Epithelial cell of prostate (primary cell): Measurements from ENCODE around the gene SLC24A3.

Experiments used
- DNase-seq: peaks from one replicate; pipeline ENCODE4 v3.0.0-alpha.2; 2011; ENCODE audit warnings: low read depth, low spot score
- H3K27ac ChIP-seq: fragments of 450-650 bp; 2 replicates; pipeline ENCODE4 v1.5.1; 2017; ENCODE audit warnings: mild to moderate bottlenecking

SLC24A3 gene

GRCh38 chr20:19520261-19520660 lies 307.8 kb downstream of the SLC24A3 start:
- no peak overlapping the region for H3K27ac ChIP-seq
- DNase-seq = no peak

GRCh38 chr20:19522071-19522801 lies 309.8 kb downstream of the SLC24A3 start:
- no peak for DNase-seq
- no peak overlapping the region for H3K27ac ChIP-seq

- H3K27ac ChIP-seq = no peak overlapping the region
- no peak for DNase-seq
Observed at GRCh38 chr20:19522836-19523590, 310.6 kb downstream of the SLC24A3 start.

GRCh38 chr20:19524691-19525090 lies 312.2 kb downstream of the SLC24A3 start:
- H3K27ac ChIP-seq = no peak overlapping the region
- no peak for DNase-seq

GRCh38 chr20:19527509-19527908 lies 315.1 kb downstream of the SLC24A3 start:
- no peak overlapping the region for H3K27ac ChIP-seq
- DNase-seq = no peak

- no peak overlapping the region for H3K27ac ChIP-seq
- no peak for DNase-seq
Observed at GRCh38 chr20:19528286-19529030, 316.0 kb downstream of the SLC24A3 start.

GRCh38 chr20:19530006-19530405 lies 317.6 kb downstream of the SLC24A3 start:
- no peak overlapping the region for H3K27ac ChIP-seq
- no peak for DNase-seq

GRCh38 chr20:19531446-19531845 lies 319.0 kb downstream of the SLC24A3 start:
- no peak for DNase-seq
- no peak overlapping the region for H3K27ac ChIP-seq

GRCh38 chr20:19538556-19538955 lies 326.1 kb downstream of the SLC24A3 start:
- DNase-seq = no peak
- H3K27ac ChIP-seq = no peak overlapping the region

GRCh38 chr20:19539191-19539590 lies 326.7 kb downstream of the SLC24A3 start:
- no peak overlapping the region for H3K27ac ChIP-seq
- DNase-seq = no peak

GRCh38 chr20:19540392-19540791 lies 327.9 kb downstream of the SLC24A3 start:
- no peak for DNase-seq
- no peak overlapping the region for H3K27ac ChIP-seq

- no peak overlapping the region for H3K27ac ChIP-seq
- no peak for DNase-seq
Observed at GRCh38 chr20:19543101-19543500, 330.7 kb downstream of the SLC24A3 start.

GRCh38 chr20:19544684-19545083 lies 332.2 kb downstream of the SLC24A3 start:
- DNase-seq = no peak

GRCh38 chr20:19546648-19547047 lies 334.2 kb downstream of the SLC24A3 start:
- H3K27ac ChIP-seq = no peak overlapping the region
- DNase-seq = no peak

More at GRCh38 chr20:19544684-19545083, 332.2 kb downstream of the SLC24A3 start:
- no peak overlapping the region for H3K27ac ChIP-seq

GRCh38 chr20:19547547-19547946 lies 335.1 kb downstream of the SLC24A3 start:
- H3K27ac ChIP-seq = no peak overlapping the region
- DNase-seq = no peak

GRCh38 chr20:19549896-19550295 lies 337.5 kb downstream of the SLC24A3 start:
- no peak for DNase-seq
- no peak overlapping the region for H3K27ac ChIP-seq

- DNase-seq = peak; percentile 18
- peak overlapping the region; percentile 30 for H3K27ac ChIP-seq
Observed at GRCh38 chr20:19552221-19553180, 340.1 kb downstream of the SLC24A3 start.

GRCh38 chr20:19554666-19555065 lies 342.2 kb downstream of the SLC24A3 start:
- no peak overlapping the region for H3K27ac ChIP-seq
- DNase-seq = no peak

GRCh38 chr20:19555726-19556125 lies 343.3 kb downstream of the SLC24A3 start:
- H3K27ac ChIP-seq = no peak overlapping the region
- DNase-seq = no peak

- no peak overlapping the region for H3K27ac ChIP-seq
- no peak for DNase-seq
Observed at GRCh38 chr20:19557291-19557690, 344.8 kb downstream of the SLC24A3 start.
